NCI-H345 treated with DMSO at 0.1 percent for 48 hours (cell line): ENCODE data around the gene TBX2.

ENCODE experiments used
- DNase-seq: peaks from one replicate; lab custom pipeline; 2025; ENCODE audit not compliant: unreplicated experiment; lab: John Stamatoyannopoulos, UW

Gene TBX2

GRCh38 chr17:61412860-61413660 is 13.4 kb downstream of the TBX2 start:
- no peak for DNase-seq

- no peak for DNase-seq
These were observed 14.1 kb downstream of the TBX2 start for GRCh38 chr17:61413661-61414126.

DNA sequence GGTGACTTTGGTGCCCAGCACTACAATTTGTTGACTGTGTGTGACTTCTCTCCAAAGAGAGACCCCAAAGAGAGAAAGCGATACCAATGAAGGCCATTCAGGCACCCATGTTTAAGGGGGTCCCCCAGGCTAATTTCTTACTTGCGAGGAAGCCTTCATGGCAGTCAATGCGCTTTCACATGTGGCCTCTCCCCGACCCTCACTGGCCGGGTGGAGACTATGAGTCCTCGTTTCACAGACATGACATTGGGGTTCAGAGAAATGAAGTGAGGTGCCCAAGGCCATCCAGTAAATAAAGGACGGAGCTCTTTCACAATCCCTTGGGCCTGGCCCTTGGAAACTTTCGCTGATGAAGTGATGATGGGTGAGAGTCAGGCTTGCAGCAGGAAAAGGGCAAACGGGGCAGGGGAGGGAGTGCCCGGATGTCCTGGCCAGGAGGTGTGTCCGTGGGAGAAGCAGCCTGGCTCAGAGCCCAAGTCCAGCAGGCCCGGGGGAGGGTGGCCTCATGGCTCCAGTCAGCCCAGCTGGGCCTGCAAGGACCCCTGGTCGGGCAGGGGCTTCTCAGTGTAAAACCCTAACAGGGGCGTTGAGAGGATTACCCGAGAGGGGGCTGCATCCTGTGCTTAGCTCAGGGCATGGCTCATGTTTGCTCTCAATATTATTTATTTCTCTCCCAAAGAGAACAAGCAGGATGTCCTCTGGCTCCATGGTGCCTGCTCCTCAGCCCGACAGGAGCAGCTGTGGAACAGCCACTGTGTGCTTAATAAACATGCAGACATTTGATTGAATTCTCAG is 14.7 kb downstream of the TBX2 start:
- DNase-seq = no peak

DNA sequence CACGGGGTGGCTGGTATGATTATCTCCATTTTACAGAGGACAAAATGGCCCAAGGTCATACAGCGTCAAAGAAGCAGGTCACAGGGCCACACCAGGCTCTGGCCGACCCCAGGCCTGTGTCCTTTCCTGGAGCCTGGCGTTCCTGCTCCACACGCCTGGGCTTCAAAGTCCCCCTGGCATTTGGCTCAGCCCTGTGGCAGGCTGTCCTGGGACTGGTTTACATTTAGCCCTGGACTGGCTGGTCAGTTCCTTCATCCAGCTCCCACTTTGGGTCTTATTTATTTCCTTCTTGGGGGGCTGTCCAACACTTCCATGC is 15.3 kb downstream of the TBX2 start:
- DNase-seq = no peak

DNA sequence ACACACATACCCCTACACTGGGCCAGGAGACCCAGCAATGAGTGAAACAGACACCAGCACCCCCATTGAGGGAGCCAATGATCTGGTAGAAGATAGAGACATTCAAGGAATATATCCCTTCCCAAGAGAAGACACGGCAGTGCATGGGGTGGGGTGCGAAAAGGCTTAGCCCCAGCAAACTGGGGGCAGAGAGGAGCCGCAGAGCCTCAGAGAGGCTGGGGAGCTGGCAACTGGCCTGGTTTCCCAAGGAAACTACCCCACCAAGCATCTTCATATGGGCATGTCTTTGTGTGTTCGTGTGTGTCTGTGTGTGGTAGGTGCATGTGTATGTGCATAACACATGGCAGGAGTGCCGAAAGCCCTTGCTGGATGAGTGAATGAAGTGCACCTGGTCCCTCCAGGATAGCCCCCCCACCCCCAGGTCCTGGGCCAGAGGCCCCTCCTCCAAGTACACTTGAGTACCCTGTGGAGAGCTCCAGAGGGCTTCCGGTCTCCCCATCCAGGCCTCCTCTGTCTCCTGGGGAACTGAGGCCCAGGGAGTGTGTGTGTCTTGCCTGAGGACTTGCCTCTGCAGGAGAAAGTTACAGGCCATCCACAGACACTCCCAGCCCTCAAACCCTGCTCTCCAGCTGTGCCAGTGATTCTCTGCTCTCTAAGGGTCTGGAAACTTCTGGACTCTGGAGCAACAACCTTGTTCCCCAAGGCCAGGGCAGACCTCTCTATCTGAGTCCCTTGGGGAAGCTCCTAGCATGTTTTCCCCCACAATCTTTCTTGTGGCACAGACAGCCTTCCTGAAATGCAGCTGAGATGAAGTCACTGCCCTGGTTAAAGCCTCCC is 15.9 kb downstream of the TBX2 start:
- no peak for DNase-seq

DNA sequence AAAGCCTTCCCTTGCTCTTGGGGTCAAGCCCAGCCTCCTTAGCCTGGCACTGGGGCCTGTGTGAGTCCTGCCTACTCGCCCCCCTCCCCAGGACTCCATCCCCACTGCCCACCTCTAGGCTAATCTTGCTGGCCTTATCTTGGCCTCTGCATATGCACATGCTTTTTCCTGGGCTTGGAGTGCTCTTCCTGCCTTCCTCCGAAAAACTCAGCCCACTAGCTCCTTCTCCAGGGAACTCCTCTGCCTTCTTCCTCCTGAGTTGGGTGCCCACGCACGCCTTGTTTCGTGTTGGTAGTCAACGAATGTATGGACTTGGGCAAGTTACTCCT is 16.5 kb downstream of the TBX2 start:
- no peak for DNase-seq

DNA sequence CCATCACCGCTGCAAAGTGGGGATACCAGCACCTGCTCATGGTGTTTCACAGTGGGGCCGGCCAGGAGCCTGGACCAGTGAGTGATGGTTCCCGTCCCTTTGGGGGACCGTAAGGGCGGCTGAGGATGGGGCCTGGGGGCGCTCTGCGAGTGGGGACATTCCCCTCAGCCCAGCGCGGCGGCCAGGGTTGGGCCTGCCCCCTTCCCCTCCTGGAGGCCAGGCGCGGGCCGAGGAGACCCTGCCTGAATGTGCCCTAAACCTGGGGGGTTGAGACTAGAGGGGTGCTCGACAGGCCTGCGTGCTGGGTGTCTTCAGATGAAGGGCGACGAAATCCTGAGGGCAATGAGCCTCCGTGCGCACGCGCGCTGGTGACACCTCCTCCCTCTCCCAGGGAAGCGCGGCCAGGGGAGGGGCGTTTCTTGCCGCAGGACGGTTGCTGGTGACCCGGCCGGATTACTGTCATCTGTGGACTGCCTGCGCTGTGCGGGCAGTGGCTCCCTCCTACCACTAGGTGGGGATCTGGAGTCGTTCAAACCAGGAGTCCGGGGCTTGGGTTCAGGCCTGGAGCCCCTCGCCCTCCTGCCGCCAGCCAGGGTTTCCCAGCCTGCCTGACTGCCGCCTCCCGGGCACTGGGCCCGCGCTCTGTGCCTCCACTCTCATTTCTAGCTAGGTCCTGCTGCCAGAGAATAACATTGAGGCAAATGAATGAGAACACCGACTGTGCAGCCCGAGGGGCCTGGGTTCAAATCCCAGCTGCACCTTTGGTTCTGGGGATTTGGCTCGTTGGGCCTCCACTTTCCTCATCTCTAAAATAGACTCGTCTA is 17.1 kb downstream of the TBX2 start:
- DNase-seq = peak; percentile 39

- no peak for DNase-seq
These were observed 18.8 kb downstream of the TBX2 start for GRCh38 chr17:61418449-61418848.

DNA sequence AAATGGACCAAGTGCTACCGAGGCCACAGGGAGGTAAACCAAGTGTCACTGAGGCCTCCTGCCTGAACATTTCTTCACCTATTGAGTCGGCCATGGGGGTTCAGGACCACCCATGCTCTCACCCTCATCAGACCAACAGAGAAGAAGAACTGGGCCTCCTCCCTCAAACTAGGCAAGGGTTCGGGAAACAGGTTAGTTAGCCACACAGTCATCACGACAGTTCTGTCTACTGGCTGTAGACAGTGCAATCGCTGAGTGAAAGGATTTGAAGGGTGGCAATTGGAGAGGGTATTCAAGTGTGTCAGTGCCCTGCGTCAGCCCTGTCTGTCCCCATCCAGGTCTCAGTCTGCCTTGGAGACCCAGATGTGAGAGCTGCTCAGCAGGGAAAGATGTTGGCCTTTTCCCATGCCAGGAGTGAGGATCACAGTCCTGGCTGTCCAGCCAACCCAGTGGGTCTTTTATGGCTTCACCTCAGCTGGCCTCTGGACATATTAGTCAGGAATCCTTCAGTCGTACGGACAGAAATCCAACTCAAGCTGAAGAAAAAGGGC is 19.9 kb downstream of the TBX2 start:
- no peak for DNase-seq

- no peak for DNase-seq
These were observed 20.4 kb downstream of the TBX2 start for GRCh38 chr17:61420052-61420451.

GRCh38 chr17:61420745-61421398 is 21.2 kb downstream of the TBX2 start:
- DNase-seq = no peak

DNA sequence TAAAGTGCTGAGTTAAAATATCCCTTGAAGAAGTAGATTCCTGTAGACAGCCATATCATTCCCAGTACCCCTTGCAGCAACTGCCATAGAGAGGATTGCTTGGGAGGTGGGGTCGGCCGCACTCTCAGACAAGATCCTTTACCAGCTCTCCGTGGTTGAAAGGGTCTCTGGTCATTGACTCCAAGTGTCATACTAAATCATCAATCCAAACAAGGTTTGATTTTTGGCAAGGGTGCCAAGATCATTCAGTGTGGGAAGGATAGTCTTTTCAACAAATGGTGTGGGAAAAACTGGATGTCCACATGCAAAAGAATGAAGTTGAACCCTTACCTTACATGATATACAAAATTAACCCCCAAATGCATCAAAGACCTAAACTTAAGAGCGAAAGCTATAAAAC is 21.8 kb downstream of the TBX2 start:
- no peak for DNase-seq

GRCh38 chr17:61422116-61422799 is 22.6 kb downstream of the TBX2 start:
- no peak for DNase-seq

GRCh38 chr17:61422869-61423268 is 23.2 kb downstream of the TBX2 start:
- no peak for DNase-seq

DNA sequence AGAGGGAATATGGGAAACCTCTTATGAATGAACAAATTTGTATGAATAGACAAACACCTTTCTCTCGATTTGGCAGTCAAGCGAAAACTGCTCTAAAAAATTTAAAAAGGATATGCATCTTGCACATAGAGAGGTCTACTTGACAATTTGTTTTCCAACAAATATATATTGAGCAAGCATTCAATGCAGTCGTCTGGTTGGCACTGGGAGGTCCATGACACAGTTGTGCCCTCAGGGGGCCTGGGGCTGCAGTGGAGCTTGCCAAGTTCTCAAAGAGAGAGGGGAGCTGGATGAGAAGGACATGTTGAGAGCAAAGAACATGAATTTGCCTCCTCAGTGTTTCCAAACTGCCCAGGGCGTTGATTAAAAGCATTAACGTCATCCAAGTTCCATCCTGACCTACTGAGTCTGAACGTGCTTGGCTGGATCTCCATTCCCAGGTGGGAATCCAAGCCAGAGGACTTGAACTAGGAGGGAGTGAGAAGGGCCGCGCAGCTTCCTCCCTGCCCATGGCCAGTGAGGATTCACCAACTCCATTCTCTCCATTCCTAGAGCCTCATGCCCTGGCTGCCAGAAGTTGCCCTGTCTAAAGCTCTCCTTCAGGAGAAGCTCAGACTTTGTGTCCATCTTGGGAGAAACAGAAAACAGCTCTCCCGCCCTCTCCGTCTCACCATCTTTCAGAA is 24.5 kb downstream of the TBX2 start:
- DNase-seq = peak; percentile 57

DNA sequence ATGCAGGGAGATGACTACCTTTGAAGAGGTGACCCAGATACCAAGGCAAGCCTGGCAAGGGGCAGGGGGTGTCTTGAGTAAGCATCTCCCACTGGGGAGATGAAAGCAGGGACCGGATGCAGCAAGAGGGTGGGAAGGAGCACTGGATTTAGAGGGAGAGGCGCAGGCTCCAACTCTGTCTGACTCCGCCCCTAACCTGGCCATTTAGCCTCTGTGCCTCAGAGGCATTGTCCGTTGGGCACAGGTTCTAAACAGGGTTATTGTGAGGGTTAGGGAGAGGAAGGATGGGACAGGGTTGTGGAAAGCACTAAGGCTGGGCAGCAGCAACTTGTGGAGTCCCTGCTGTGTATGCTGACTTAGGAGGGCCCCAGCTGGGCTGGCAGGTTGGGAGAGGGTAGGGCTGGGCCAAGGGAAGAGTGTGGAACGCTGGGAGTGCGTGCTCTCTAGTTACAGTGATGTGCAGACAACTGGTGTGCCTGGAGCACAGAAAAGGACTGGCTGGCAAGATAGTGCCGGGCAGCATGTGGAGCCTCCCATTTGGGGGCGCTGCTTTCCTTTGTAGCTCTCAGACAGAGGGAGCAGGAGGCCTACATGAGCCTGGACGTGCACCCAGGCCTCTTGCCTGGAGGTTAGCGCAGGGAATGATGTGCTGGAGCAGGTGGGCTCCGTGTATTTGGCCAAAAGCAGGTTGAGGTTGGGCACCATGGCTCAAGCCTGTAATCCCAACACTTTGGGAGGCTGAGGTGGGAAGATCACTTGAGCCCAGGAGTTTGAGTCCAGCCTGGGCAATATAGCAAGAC is 26.2 kb downstream of the TBX2 start:
- no peak for DNase-seq

- no peak for DNase-seq
These were observed 27.1 kb downstream of the TBX2 start for GRCh38 chr17:61426482-61427304.
